Activated T-helper 17 cell treated with anti-CD3 and anti-CD28 coated beads, Interleukin-2, amount 50 U/mL, for 72 hours (primary cell): ENCODE results near the gene RNF213. TPM values are rescaled to one million over a fixed set of nuclear protein-coding genes. Genes with fewer than 3 reads are reported as not detected.
"Not testable (repeated sequence)": the region's sequence is repeated elsewhere in the genome, so short reads cannot be mapped to it uniquely, and the experiment has no call there.

Experiments
- ATAC-seq: fragments of 150-1000 bp; cut with Tn5 transposase; replicated peaks from 2 replicates; pipeline ENCODE4 v1.10.0; 2021; ENCODE audit warnings: mild to moderate bottlenecking, moderate library complexity
- H3K27ac Mint-ChIP-seq: one replicate; pipeline ENCODE4 v1.8.0; 2022; ENCODE audit warnings: mixed read lengths
- H3K27me3 Mint-ChIP-seq: one replicate; pipeline ENCODE4 v1.8.0; 2022; ENCODE audit warnings: mixed read lengths
- H3K36me3 Mint-ChIP-seq: one replicate; pipeline ENCODE4 v1.8.0; 2022; ENCODE audit warnings: low read depth, mild to moderate bottlenecking, mixed read lengths
- H3K4me1 Mint-ChIP-seq: one replicate; pipeline ENCODE4 v1.8.0; 2022; ENCODE audit warnings: mixed read lengths
- H3K4me3 Mint-ChIP-seq: one replicate; pipeline ENCODE4 v1.8.0; 2022; ENCODE audit warnings: mild to moderate bottlenecking, mixed read lengths
- H3K9me3 Mint-ChIP-seq: one replicate; pipeline ENCODE4 v1.8.0; 2022; ENCODE audit warnings: mixed read lengths
- total RNA-seq, 2 donors: library from RNA; stranded (reverse); gene quantifications; one replicate each; pipeline ENCODE4 v1.2.3, GENCODE V29; 2022

Gene RNF213
- total RNA-seq, 2 donors from 2014 or later, result 1,022 to 1,405 TPM

DNA sequence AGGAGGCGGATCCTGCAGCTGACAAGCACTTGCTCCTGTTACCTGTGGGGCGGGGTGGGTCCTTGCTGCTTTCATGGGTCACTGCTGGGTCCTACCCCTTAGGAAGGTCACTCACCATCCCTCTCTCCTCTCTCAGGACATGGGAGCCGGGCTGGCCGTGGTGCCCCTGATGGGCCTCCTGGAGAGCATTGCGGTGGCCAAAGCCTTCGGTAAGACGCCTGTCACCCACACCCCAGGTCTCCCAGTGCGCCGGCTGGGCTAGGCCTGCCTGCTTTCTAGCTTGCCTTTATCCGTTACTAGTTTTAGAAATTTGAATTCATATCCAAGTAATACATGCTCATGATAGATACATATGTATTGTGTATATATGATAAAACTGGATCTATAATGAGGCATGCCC lies 23.3 kb upstream of the RNF213 start:
- no peaks in the 10 kb centered on the region for H3K4me1 Mint-ChIP-seq
- no peak overlapping the region for H3K4me3 Mint-ChIP-seq
- ATAC-seq, result no peak
- no peaks in the 10 kb centered on the region for H3K27me3 Mint-ChIP-seq
- peaks cover 7% of the 10 kb centered on the region for H3K9me3 Mint-ChIP-seq
- no peak overlapping the region for H3K27ac Mint-ChIP-seq
- H3K36me3 Mint-ChIP-seq, result peaks cover 76% of the 10 kb centered on the region

- no peaks in the 10 kb centered on the region for H3K9me3 Mint-ChIP-seq
- ATAC-seq, result no peak
- no peak overlapping the region for H3K27ac Mint-ChIP-seq
- H3K4me1 Mint-ChIP-seq, result no peaks in the 10 kb centered on the region
- no peak overlapping the region for H3K4me3 Mint-ChIP-seq
- H3K36me3 Mint-ChIP-seq, result peaks cover 40% of the 10 kb centered on the region
- H3K27me3 Mint-ChIP-seq, result no peaks in the 10 kb centered on the region
These were observed 18.1 kb upstream of the RNF213 start for GRCh38 chr17:80242505-80242904.

- no peak overlapping the region for H3K4me3 Mint-ChIP-seq
- H3K27ac Mint-ChIP-seq, result no peak overlapping the region
- no peak for ATAC-seq
- H3K27me3 Mint-ChIP-seq, result no peaks in the 10 kb centered on the region
- peaks cover 27% of the 10 kb centered on the region for H3K36me3 Mint-ChIP-seq
- no peaks in the 10 kb centered on the region for H3K4me1 Mint-ChIP-seq
- H3K9me3 Mint-ChIP-seq, result no peaks in the 10 kb centered on the region
These were observed 16.9 kb upstream of the RNF213 start for GRCh38 chr17:80243526-80244433.

- H3K36me3 Mint-ChIP-seq, result peaks cover 27% of the 10 kb centered on the region
- H3K27ac Mint-ChIP-seq, H3K4me3 Mint-ChIP-seq, H3K27me3 Mint-ChIP-seq, H3K4me1 Mint-ChIP-seq, ATAC-seq, H3K9me3 Mint-ChIP-seq: not testable (repeated sequence)
These were observed 16.2 kb upstream of the RNF213 start for GRCh38 chr17:80244448-80244847.

DNA sequence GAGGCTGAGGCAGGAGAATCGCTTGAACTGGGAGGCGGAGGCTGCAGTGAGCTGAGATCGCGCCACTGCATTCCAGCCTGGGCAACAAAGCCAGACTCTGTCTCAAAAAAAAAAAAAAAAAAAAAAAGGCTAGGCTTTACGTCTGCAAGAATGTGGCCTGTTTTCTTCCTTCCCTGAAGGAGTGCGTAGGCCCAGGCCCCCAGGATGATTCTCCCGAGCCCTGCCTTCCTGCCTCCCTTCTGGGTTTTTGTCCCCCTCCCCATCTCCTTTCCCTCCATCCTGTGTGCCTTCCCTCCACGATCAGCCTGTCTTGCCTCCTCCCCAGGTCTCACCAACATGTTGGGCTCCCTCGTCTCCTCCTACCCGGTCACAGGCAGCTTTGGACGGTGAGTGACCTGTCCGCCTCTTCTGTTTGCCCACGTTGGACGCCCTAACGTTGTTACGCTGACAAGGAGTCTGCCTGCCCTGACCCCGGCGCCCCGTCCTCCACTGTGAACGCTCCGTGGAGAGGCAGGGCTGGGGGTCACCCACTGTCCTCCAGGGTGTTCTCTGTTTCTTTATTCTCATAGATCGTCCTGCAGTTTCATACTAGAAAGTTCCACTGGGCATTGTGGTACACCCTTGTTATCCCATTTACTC lies 15.7 kb upstream of the RNF213 start:
- ATAC-seq, result no peak
- peaks cover 27% of the 10 kb centered on the region for H3K36me3 Mint-ChIP-seq

DNA sequence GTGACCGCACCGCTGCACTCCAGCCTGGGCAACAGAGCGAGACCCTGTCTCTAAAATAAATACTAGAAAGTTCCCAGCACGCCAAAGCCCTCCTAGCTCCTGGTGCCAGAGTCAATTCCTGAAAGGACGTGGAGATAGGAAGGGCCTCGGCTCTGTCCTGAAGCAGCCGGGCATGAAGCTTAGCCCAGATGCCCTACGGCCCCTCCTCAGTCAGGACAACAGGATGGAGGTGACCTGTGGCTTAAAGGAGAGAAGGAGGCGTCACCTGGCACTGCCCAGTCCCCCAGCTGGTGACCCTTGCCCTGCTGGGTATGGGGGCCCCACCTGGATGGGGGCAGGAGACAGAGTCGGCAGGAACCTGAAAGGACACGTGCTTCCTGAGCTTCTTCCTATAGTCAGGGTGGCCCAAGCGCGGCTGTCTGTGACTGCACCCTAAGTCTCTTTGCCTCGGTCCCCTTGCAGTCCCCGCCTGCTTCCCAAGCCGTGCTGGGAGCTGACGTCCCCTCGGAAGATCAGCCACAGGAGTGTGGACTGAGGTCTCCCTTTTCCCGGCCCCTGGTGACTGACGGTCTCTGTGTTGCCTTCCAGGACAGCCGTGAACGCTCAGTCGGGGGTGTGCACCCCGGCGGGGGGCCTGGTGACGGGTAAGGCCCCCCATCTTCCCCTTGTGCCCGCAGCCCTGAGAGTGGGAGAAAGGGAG lies 14.9 kb upstream of the RNF213 start:
- H3K36me3 Mint-ChIP-seq, result peaks cover 27% of the 10 kb centered on the region
- ATAC-seq, result no peak

More for the DNA sequence above, 15.7 kb upstream of the RNF213 start:
- no peak overlapping the region for H3K4me3 Mint-ChIP-seq
- no peaks in the 10 kb centered on the region for H3K27me3 Mint-ChIP-seq
- no peaks in the 10 kb centered on the region for H3K9me3 Mint-ChIP-seq
- no peaks in the 10 kb centered on the region for H3K4me1 Mint-ChIP-seq
- H3K27ac Mint-ChIP-seq, result peak overlapping the region; percentile 33

DNA sequence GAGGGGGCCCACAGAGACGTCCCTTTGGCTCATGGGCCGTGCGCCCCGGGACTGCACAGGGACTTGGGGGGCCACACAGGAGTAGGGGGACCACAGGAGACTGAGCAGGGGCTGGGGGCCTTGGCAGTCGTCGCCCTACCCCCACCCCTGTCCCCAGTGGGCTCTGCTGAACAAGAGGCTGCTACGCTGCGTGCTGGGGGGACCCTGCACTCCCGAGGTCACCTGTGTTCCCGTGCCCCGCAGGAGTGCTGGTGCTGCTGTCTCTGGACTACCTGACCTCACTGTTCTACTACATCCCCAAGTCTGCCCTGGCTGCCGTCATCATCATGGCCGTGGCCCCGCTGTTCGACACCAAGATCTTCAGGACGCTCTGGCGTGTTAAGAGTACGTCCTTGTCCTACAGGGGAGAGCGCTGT lies 14.4 kb upstream of the RNF213 start:
- Mint-ChIP-seq H3K27ac (no peak overlapping the region), H3K36me3 (peaks cover 24% of the 10 kb centered on the region), H3K27me3 (no peaks in the 10 kb centered on the region), H3K4me1 (no peaks in the 10 kb centered on the region), H3K4me3 (no peak overlapping the region), H3K9me3 (no peaks in the 10 kb centered on the region)
- ATAC-seq, result no peak

More for the DNA sequence above, 14.9 kb upstream of the RNF213 start:
- Mint-ChIP-seq H3K27ac (peak overlapping the region; percentile 33), H3K4me1 (no peaks in the 10 kb centered on the region), H3K27me3 (no peaks in the 10 kb centered on the region), H3K4me3 (no peak overlapping the region), H3K9me3 (no peaks in the 10 kb centered on the region)

- Mint-ChIP-seq H3K27ac (no peak overlapping the region), H3K27me3 (no peaks in the 10 kb centered on the region), H3K4me1 (no peaks in the 10 kb centered on the region), H3K36me3 (peaks cover 19% of the 10 kb centered on the region), H3K4me3 (no peak overlapping the region), H3K9me3 (no peaks in the 10 kb centered on the region)
- no peak for ATAC-seq
These were observed 13.9 kb upstream of the RNF213 start for GRCh38 chr17:80246726-80247125.

- H3K36me3 Mint-ChIP-seq, result peaks cover 11% of the 10 kb centered on the region
- no peaks in the 10 kb centered on the region for H3K27me3 Mint-ChIP-seq
- no peaks in the 10 kb centered on the region for H3K4me1 Mint-ChIP-seq
- H3K9me3 Mint-ChIP-seq, result no peaks in the 10 kb centered on the region
- no peak overlapping the region for H3K4me3 Mint-ChIP-seq
- no peak overlapping the region for H3K27ac Mint-ChIP-seq
- no peak for ATAC-seq
These were observed 13.1 kb upstream of the RNF213 start for GRCh38 chr17:80247561-80247960.

DNA sequence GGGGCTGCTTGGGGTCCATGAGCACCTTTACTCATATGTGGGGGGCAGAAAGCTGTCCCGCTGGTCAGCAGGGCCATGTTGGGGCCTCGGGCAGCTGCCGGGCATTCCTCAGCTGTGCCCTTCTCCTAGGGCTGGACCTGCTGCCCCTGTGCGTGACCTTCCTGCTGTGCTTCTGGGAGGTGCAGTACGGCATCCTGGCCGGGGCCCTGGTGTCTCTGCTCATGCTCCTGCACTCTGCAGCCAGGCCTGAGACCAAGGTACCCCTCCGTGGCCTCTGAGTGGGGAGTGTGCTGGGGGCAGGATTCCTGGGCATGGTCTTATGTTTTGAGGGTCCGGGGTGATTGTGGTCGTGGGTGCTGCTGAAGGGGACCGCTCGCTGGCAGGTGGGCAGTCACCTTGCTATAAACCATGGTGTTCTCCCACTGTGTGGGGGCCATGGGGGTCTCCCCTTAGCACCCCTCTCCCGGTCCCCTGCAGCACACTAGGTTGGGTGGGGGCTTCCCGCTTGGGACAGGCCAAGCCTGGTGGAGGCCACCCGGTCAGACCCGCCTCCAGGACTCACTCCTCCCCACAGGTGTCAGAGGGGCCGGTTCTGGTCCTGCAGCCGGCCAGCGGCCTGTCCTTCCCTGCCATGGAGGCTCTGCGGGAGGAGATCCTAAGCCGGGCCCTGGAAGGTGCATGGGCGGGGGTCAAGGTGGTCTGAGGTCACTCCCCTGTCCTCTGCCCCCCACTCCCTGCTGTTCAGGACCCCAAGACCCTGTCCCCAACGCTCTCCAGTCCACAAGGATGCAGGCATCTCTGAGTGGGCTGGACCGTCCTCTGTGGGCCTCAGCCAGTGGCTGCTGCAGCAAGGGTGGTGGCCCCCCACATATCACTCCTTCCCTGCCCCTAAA lies 12.4 kb upstream of the RNF213 start:
- no peak overlapping the region for H3K27ac Mint-ChIP-seq
- H3K27me3 Mint-ChIP-seq, result no peaks in the 10 kb centered on the region
- peaks cover 6% of the 10 kb centered on the region for H3K36me3 Mint-ChIP-seq

DNA sequence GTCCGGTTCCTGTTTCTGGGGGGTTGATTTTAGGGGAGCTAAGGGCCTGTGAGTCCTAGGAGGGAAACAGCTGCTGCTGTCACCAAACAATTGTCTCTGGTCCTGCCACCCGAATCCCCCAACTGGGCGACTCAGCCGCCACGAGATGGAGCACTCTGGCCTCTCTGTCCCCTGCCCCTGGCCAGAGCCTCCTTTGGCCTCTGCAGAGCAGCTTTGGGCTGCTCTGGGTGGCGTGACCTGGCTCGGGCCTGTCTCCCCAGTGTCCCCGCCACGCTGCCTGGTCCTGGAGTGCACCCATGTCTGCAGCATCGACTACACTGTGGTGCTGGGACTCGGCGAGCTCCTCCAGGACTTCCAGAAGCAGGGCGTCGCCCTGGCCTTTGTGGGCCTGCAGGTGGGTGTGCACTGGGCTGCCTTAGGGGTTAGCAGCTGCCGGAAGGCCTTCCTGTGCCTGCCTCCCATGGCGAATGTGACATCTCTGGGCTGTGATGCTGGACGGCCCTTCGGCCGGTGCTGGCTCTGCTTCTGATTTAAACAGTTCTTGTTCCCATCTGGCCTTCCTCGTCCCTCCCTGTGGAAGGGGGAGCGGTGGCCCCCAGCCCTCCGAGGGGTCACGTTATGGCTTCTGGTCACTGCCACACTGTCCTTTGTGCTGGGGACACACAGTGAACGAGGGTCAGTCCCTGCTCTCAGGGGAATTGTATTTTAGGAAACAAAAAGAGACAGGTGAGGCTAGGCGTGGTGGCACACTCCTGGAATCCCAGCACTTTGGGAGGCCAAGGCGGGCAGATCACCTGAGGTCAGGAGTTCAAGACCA lies 11.6 kb upstream of the RNF213 start:
- no peaks in the 10 kb centered on the region for H3K9me3 Mint-ChIP-seq
- peaks cover 6% of the 10 kb centered on the region for H3K36me3 Mint-ChIP-seq
- H3K27ac Mint-ChIP-seq, result no peak overlapping the region
- H3K4me3 Mint-ChIP-seq, result no peak overlapping the region
- ATAC-seq, result no peak
- H3K4me1 Mint-ChIP-seq, result peaks cover 1% of the 10 kb centered on the region
- no peaks in the 10 kb centered on the region for H3K27me3 Mint-ChIP-seq

More for the DNA sequence above, 12.4 kb upstream of the RNF213 start:
- no peak for ATAC-seq
- no peaks in the 10 kb centered on the region for H3K4me1 Mint-ChIP-seq
- H3K9me3 Mint-ChIP-seq, result no peaks in the 10 kb centered on the region
- H3K4me3 Mint-ChIP-seq, result no peak overlapping the region

DNA sequence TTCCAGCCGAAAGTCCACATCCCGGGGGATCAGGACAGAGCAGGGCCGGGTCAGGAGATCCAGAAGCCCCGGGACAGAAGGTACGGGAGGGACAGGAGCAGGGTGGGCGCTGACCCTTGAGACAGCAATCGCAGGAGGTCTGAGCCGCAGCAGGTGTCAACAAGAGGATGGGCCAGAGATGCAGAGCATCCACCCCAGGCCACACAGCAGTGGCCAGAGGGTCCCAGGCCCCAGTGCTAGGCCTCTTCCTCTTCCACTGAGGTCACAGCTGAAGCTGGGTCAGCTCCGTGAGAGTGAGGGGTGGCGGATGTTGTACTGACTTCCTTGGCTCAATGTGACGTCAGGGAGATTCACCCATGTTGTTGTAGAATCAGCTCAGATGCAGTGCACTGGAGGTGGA lies 8.7 kb upstream of the RNF213 start:
- Mint-ChIP-seq H3K4me3 (no peak overlapping the region), H3K27ac (peak overlapping the region; percentile 97), H3K36me3 (peaks cover 10% of the 10 kb centered on the region), H3K9me3 (no peaks in the 10 kb centered on the region), H3K27me3 (no peaks in the 10 kb centered on the region), H3K4me1 (peaks cover 13% of the 10 kb centered on the region)
- ATAC-seq, result no peak

GRCh38 chr17:80252871-80253270 lies 7.8 kb upstream of the RNF213 start:
- Mint-ChIP-seq H3K27ac (peak overlapping the region; percentile 97), H3K27me3 (no peaks in the 10 kb centered on the region), H3K9me3 (no peaks in the 10 kb centered on the region), H3K4me3 (peak overlapping the region; percentile 92), H3K4me1 (peaks cover 19% of the 10 kb centered on the region), H3K36me3 (peaks cover 12% of the 10 kb centered on the region)
- ATAC-seq, result peak; percentile 68
